Sigmoid colon (tissue), 7 donors: ENCODE measurements around the gene FUT3. TPM values are rescaled to one million over a fixed set of nuclear protein-coding genes. Genes with fewer than 3 reads are reported as not detected.
A peak's percentile ranks its signal among the peaks of the same experiment; 100 is the strongest.
"Not testable (repeated sequence)": the region's sequence is repeated elsewhere in the genome, so short reads cannot be mapped to it uniquely, and the experiment has no call there.

Experiments used
- DNase-seq: peaks from one replicate; pipeline ENCODE4 v3.0.0-alpha.2; 2019
- H3K27ac ChIP-seq, 4 donors: fragments of 200-600 bp; sonication (generic); one replicate each; pipeline ENCODE4 v1.5.1; 2016 to 2019; ENCODE audit warnings: mild to moderate bottlenecking in 1 of 4
- H3K27me3 ChIP-seq, 3 donors: fragments of 200-600 bp; sonication (generic); one replicate each; pipeline ENCODE4 v1.5.1; 2019; ENCODE audit warnings: mild to moderate bottlenecking in 1 of 3
- H3K36me3 ChIP-seq, 4 donors: fragments of 200-600 bp; sonication (generic); one replicate each; pipeline ENCODE4 v1.5.1; 2016 to 2019
- H3K4me1 ChIP-seq, 4 donors: fragments of 200-600 bp; sonication (generic); one replicate each; pipeline ENCODE4 v1.5.1; 2017 to 2019
- H3K4me3 ChIP-seq, 4 donors: fragments of 200-600 bp; sonication (generic); one replicate each; pipeline ENCODE4 v1.5.1; 2017 to 2019; ENCODE audit warnings: mild to moderate bottlenecking in 2 of 4, moderate library complexity in 1 of 4
- H3K9me3 ChIP-seq, 4 donors: fragments of 200-600 bp in 3 of 4; sonication (generic) in 3 of 4; one replicate each; pipeline versions ENCODE4 v1.5.1 to v1.6.1; 2013 to 2019
- CTCF ChIP-seq, 4 experiments: fragments of 450-650 bp in 3 of 4; fragments of 200-600 bp in 1 of 4; IDR thresholded peaks; one replicate each; pipeline ENCODE4 v1.5.1; 2016 to 2019; ENCODE audit warnings: antibody characterized with exemption in 4 of 4, mild to moderate bottlenecking in 3 of 4, moderate library complexity in 2 of 4
- EP300 ChIP-seq, 4 donors: sonication (generic); formaldehyde crosslinking; IDR thresholded peaks; one replicate each; pipeline ENCODE4 v1.6.1; 2017; ENCODE audit warnings: antibody characterized with exemption in 4 of 4
- POLR2A ChIP-seq, 2 donors: fragments of 450-650 bp; IDR thresholded peaks; one replicate each; pipeline ENCODE4 v1.6.1; 2016; ENCODE audit warnings: antibody characterized with exemption in 2 of 2, mild to moderate bottlenecking in 2 of 2, moderate library complexity in 2 of 2
- POLR2AphosphoS5 ChIP-seq, 4 donors: sonication (generic); formaldehyde crosslinking; IDR thresholded peaks; one replicate each; pipeline ENCODE4 v1.6.1; 2017; ENCODE audit warnings: antibody characterized with exemption in 4 of 4
- WGBS, 2 donors: extraction: QIAGEN DNeasy Blood & Tissue Kit; methylation state at CpG; one replicate each; pipeline ENCODE4 v1.1.7; 2013; 5-methylcytosine and 5-hydroxymethylcytosine counted together
- intact Hi-C: fragments of 100-400 bp; cut with DNase I; formaldehyde crosslinking; loops from one replicate; pipeline ENCODE4 v1.15.1; 2023
- polyA plus RNA-seq, 3 donors: library from polyadenylated mRNA; stranded (reverse); fragments of 200-250 nt; gene quantifications; one replicate each; pipeline ENCODE4 v1.2.3, GENCODE V29; 2013
- total RNA-seq, 4 donors: library from RNA; depleted of rRNA; stranded (reverse); fragments of >200 nt; gene quantifications; one replicate each; pipeline ENCODE4 v1.1.0, GENCODE V29; 2016
- donor health status: healthy with polysubstance abuse.
- donor health status: Bipolar disorder and iron deficiency.
- donor health status: healthy.

The FUT3 gene
- total and polyA plus RNA-seq, 7 donors = 0.83 to 168 (median 29.5) TPM; not detected in 3

GRCh38 chr19:5850743-5851293, 431 bp downstream of the FUT3 start:
- intact Hi-C loops = no loop called here
- no peaks in the 10 kb centered on the region for H3K9me3 ChIP-seq
- H3K36me3 ChIP-seq = no peaks in the 10 kb centered on the region
- no peak overlapping the region for H3K4me3 ChIP-seq
- TF ChIP-seq EP300 (IDR thresholded peaks at IDR 0.05) = no peak
- peak; percentile 5 to 51 (median 28) for TF ChIP-seq POLR2AphosphoS5 (IDR thresholded peaks at IDR 0.05)
- no peak for TF ChIP-seq CTCF (IDR thresholded peaks at IDR 0.05)
- TF ChIP-seq POLR2A (IDR thresholded peaks at IDR 0.05) = no peak
- DNase-seq = peak; percentile 87
- no peaks in the 10 kb centered on the region for H3K27me3 ChIP-seq
- peak overlapping the region in 3 of 4 donors; percentile 20 to 31 (median 21) for H3K27ac ChIP-seq
- H3K4me1 ChIP-seq = peaks cover 0 to 17% (median 13%) of the 10 kb centered on the region in 4 donors
- 6 to 35% methylated on average over 5 of the region's 5 CpGs for WGBS, 2 donors

- Histone ChIP-seq H3K27me3 (no peaks in the 10 kb centered on the region), H3K36me3 (no peaks in the 10 kb centered on the region), H3K4me1 (peaks cover 0 to 17% (median 13%) of the 10 kb centered on the region in 4 donors), H3K27ac (peak overlapping the region in 1 of 4 donors; percentile 5), H3K4me3 (no peak overlapping the region), H3K9me3 (no peaks in the 10 kb centered on the region)
- intact Hi-C loops = no loop called here
- no peak for DNase-seq
- 19 to 70% methylated on average over 6 of the region's 6 CpGs for WGBS, 2 donors
- no peak for TF ChIP-seq EP300 (IDR thresholded peaks at IDR 0.05)
- no peak for TF ChIP-seq POLR2AphosphoS5 (IDR thresholded peaks at IDR 0.05)
- no peak for TF ChIP-seq CTCF (IDR thresholded peaks at IDR 0.05)
- TF ChIP-seq POLR2A (IDR thresholded peaks at IDR 0.05) = no peak
Observed at GRCh38 chr19:5850189-5850588, 1.1 kb downstream of the FUT3 start.

GRCh38 chr19:5848621-5849020, 2.6 kb downstream of the FUT3 start:
- H3K27ac ChIP-seq, DNase-seq, H3K4me3 ChIP-seq, H3K27me3 ChIP-seq, intact Hi-C loops, H3K36me3 ChIP-seq, H3K9me3 ChIP-seq: not testable (repeated sequence)
- H3K4me1 ChIP-seq = peaks cover 0 to 17% (median 13%) of the 10 kb centered on the region in 4 donors
- 13 to 58% methylated on average over 5 of the region's 5 CpGs for WGBS, 2 donors

GRCh38 chr19:5847846-5848245, 3.4 kb downstream of the FUT3 start:
- H3K36me3 ChIP-seq, H3K4me3 ChIP-seq, intact Hi-C loops, H3K9me3 ChIP-seq, H3K27ac ChIP-seq, H3K27me3 ChIP-seq, DNase-seq: not testable (repeated sequence)
- WGBS, 2 donors = 16 to 72% methylated on average over 10 of the region's 10 CpGs
- peaks cover 0 to 17% (median 13%) of the 10 kb centered on the region in 4 donors for H3K4me1 ChIP-seq

GRCh38 chr19:5844456-5845433, 6.5 kb downstream of the FUT3 start:
- intact Hi-C loops = no loop called here
- no peak for DNase-seq
- no peaks in the 10 kb centered on the region for H3K4me1 ChIP-seq
- H3K27ac ChIP-seq = no peak overlapping the region
- H3K27me3 ChIP-seq = no peaks in the 10 kb centered on the region
- no peaks in the 10 kb centered on the region for H3K36me3 ChIP-seq
- H3K9me3 ChIP-seq = no peaks in the 10 kb centered on the region
- WGBS, 2 donors = 77 to 87% methylated on average over 24 of the region's 24 CpGs
- H3K4me3 ChIP-seq = no peak overlapping the region
- TF ChIP-seq CTCF (IDR thresholded peaks at IDR 0.05) (no peak), POLR2A (IDR thresholded peaks at IDR 0.05) (no peak), EP300 (IDR thresholded peaks at IDR 0.05) (no peak), POLR2AphosphoS5 (IDR thresholded peaks at IDR 0.05) (no peak)
